PFSK-1 (cell line): ENCODE measurements around the gene KIAA0319L.

ENCODE experiments used
- FOXP2 ChIP-seq: optimal IDR thresholded peaks from 2 replicates; pipeline ENCODE3; 2011; ENCODE audit warnings: borderline replicate concordance, control low read depth, inconsistent platforms; ENCODE audit not compliant: insufficient read depth; ENCODE audit errors: extremely low read length, extremely low read depth
- POLR2AphosphoS5 ChIP-seq: IDR thresholded peaks from 2 replicates; pipeline ENCODE4 v1.6.1; 2012; ENCODE audit warnings: low read depth, mild to moderate bottlenecking, control low read depth, low read length, moderate library complexity
- SIN3A ChIP-seq: IDR thresholded peaks from 2 replicates; pipeline ENCODE4 v1.6.1; 2012; ENCODE audit warnings: mild to moderate bottlenecking, low read length, moderate library complexity, borderline replicate concordance; ENCODE audit not compliant: insufficient read depth
- TAF1 ChIP-seq: IDR thresholded peaks from 2 replicates; pipeline ENCODE4 v1.6.1; 2012; ENCODE audit warnings: low read length, control low read depth, borderline replicate concordance; ENCODE audit not compliant: insufficient read depth
- TF ChIP-seq, protein P1 (sequence below), 2 experiments: IDR thresholded peaks; 2 replicates each; pipeline versions ENCODE4 v1.6.1 to v1.8.0; 2011 to 2012; ENCODE audit warnings: low read depth in 2 of 2, low read length in 2 of 2, control low read depth in 1 of 2, inconsistent platforms in 1 of 2, mild to moderate bottlenecking in 1 of 2, moderate library complexity in 1 of 2; ENCODE audit not compliant: insufficient read depth in 1 of 2

The KIAA0319L gene

DNA sequence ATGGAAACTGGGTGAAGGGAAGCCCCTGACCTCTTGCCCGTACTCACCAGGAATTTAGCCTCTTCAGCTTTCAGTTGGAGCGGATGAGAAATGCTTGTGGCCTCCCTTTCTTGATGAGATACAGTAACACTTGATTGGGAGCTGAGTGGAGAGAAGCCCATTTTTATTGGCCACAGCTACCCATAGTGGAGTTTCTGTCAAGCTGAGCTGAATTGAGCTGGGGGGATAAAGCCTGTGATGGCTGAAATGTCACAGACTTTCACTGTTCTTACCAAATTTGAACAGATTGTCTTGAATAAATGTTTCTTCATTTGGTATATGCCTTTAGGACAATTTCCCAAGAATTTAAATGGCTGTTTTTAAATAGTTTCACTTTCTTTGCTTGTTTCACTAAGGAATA, 162.8 kb downstream of the KIAA0319L start:
- TF ChIP-seq, protein P1, sequence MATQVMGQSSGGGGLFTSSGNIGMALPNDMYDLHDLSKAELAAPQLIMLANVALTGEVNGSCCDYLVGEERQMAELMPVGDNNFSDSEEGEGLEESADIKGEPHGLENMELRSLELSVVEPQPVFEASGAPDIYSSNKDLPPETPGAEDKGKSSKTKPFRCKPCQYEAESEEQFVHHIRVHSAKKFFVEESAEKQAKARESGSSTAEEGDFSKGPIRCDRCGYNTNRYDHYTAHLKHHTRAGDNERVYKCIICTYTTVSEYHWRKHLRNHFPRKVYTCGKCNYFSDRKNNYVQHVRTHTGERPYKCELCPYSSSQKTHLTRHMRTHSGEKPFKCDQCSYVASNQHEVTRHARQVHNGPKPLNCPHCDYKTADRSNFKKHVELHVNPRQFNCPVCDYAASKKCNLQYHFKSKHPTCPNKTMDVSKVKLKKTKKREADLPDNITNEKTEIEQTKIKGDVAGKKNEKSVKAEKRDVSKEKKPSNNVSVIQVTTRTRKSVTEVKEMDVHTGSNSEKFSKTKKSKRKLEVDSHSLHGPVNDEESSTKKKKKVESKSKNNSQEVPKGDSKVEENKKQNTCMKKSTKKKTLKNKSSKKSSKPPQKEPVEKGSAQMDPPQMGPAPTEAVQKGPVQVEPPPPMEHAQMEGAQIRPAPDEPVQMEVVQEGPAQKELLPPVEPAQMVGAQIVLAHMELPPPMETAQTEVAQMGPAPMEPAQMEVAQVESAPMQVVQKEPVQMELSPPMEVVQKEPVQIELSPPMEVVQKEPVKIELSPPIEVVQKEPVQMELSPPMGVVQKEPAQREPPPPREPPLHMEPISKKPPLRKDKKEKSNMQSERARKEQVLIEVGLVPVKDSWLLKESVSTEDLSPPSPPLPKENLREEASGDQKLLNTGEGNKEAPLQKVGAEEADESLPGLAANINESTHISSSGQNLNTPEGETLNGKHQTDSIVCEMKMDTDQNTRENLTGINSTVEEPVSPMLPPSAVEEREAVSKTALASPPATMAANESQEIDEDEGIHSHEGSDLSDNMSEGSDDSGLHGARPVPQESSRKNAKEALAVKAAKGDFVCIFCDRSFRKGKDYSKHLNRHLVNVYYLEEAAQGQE (IDR thresholded peaks at IDR 0.05; ENCODE audit: insufficient read depth in 1 of 2, low read depth in 2 of 2, low read length in 2 of 2) = no peak
- TF ChIP-seq SIN3A = no peak
- no peak for TF ChIP-seq POLR2AphosphoS5

- TF ChIP-seq TAF1 (no peak), POLR2AphosphoS5 (no peak), FOXP2 (no peak), SIN3A (no peak)
- TF ChIP-seq, protein P1 (IDR thresholded peaks at IDR 0.05; ENCODE audit: insufficient read depth in 1 of 2, low read depth in 2 of 2, low read length in 2 of 2) = no peak
Measured at GRCh38 chr1:35390600-35391494, 166.4 kb downstream of the KIAA0319L start.

GRCh38 chr1:35386959-35387358, 170.2 kb downstream of the KIAA0319L start:
- no peak for TF ChIP-seq TAF1
- no peak for TF ChIP-seq SIN3A
- TF ChIP-seq, protein P1 (IDR thresholded peaks at IDR 0.05; ENCODE audit: insufficient read depth in 1 of 2, low read depth in 2 of 2, low read length in 2 of 2) = no peak
- TF ChIP-seq FOXP2 = no peak
- TF ChIP-seq POLR2AphosphoS5 = no peak

GRCh38 chr1:35386290-35386689, 170.9 kb downstream of the KIAA0319L start:
- no peak for TF ChIP-seq POLR2AphosphoS5
- no peak for TF ChIP-seq SIN3A
- TF ChIP-seq FOXP2 = no peak
- TF ChIP-seq TAF1 = no peak
- TF ChIP-seq, protein P1 (IDR thresholded peaks at IDR 0.05; ENCODE audit: insufficient read depth in 1 of 2, low read depth in 2 of 2, low read length in 2 of 2) = no peak
